ENCODE data around the gene ADARB2.

- TF ChIP-seq EZH2 (IDR thresholded peaks at IDR 0.05; ENCODE audit: insufficient read depth, poor library complexity, severe bottlenecking) (no peak), EZH2phosphoT487 (IDR thresholded peaks at IDR 0.05; ENCODE audit: insufficient read depth, low read depth) (no peak)
Observed at GRCh38 chr10:1308173-1308961, 429.0 kb downstream of the ADARB2 start.
